MM.1S (cell line): ENCODE data around the gene FLRT2.

ENCODE experiments used
- CTCF ChIP-seq: fragments of 300-600 bp; sonication (generic); IDR thresholded peaks from 2 replicates; pipeline ENCODE4 v1.5.1; 2016; ENCODE audit warnings: antibody characterized with exemption, low read length, mixed read lengths
- EZH2phosphoT487 ChIP-seq: fragments of 300-600 bp; sonication (generic); IDR thresholded peaks from 2 replicates; pipeline ENCODE4 v1.6.1; 2018; ENCODE audit warnings: antibody characterized with exemption, low read length

- no peak for TF ChIP-seq CTCF
- TF ChIP-seq EZH2phosphoT487: no peak
Measured at GRCh38 chr14:85687456-85687855, 157.5 kb downstream of the FLRT2 start.
